ENCODE results near the gene SAMD5.

DNA sequence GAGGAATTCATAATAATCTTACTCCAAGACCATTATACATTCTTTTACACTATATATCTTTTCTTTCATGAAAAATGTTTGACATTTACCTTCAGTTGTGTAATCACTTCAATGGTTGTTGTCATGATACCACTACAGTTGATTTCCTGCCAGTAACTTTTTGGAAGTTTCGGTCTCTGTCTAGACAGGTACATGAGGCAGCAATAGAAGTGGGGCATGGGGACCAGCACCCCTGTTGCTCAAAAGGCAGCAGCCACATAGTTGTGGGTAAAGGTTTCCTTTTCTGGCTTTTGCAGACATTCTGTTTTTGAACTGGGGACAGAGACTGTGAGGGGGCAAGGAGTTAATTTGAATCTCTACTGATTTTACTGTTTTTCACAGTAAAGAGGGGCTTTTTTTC lies 14.1 kb downstream of the SAMD5 start:
- no peak for TF ChIP-seq EP300 (IDR thresholded peaks at IDR 0.05)
- TF ChIP-seq, protein P1, sequence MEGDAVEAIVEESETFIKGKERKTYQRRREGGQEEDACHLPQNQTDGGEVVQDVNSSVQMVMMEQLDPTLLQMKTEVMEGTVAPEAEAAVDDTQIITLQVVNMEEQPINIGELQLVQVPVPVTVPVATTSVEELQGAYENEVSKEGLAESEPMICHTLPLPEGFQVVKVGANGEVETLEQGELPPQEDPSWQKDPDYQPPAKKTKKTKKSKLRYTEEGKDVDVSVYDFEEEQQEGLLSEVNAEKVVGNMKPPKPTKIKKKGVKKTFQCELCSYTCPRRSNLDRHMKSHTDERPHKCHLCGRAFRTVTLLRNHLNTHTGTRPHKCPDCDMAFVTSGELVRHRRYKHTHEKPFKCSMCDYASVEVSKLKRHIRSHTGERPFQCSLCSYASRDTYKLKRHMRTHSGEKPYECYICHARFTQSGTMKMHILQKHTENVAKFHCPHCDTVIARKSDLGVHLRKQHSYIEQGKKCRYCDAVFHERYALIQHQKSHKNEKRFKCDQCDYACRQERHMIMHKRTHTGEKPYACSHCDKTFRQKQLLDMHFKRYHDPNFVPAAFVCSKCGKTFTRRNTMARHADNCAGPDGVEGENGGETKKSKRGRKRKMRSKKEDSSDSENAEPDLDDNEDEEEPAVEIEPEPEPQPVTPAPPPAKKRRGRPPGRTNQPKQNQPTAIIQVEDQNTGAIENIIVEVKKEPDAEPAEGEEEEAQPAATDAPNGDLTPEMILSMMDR (IDR thresholded peaks at IDR 0.05) = no peak
